AG04449 (cell line): ENCODE data around the gene ANKRD35.
A peak's percentile ranks its signal among the peaks of the same experiment; 100 is the strongest.

ENCODE experiments used
- CTCF ChIA-PET: fragments of 350-600 bp; formaldehyde crosslinking; extraction: SDS; loops from one replicate; lab custom pipeline; 2021; ENCODE audit warnings: antibody characterized with exemption; lab: Yijun Ruan, JAX
- POLR2A ChIA-PET: fragments of 400-600, 350-600 bp; formaldehyde crosslinking; extraction: SDS; loops from one replicate; lab custom pipeline; 2020; ENCODE audit warnings: antibody characterized with exemption, inconsistent platforms; lab: Yijun Ruan, JAX
- DNase-seq: peaks from one replicate; pipeline ENCODE4 v3.0.0-alpha.2; 2010; ENCODE audit warnings: low read depth, low spot score
- H3K4me3 ChIP-seq: 2 replicates; pipeline ENCODE4 v1.5.1; 2011; ENCODE audit warnings: low read depth, mild to moderate bottlenecking, control low read depth, low read length
- TF ChIP-seq, protein P1 (sequence below): IDR thresholded peaks from one replicate; pipeline ENCODE4 v1.5.1; 2011; ENCODE audit warnings: mild to moderate bottlenecking, moderate library complexity, low read length, control low read depth, inconsistent platforms; ENCODE audit not compliant: insufficient read depth; ENCODE audit errors: missing control alignments

ANKRD35 gene

DNA sequence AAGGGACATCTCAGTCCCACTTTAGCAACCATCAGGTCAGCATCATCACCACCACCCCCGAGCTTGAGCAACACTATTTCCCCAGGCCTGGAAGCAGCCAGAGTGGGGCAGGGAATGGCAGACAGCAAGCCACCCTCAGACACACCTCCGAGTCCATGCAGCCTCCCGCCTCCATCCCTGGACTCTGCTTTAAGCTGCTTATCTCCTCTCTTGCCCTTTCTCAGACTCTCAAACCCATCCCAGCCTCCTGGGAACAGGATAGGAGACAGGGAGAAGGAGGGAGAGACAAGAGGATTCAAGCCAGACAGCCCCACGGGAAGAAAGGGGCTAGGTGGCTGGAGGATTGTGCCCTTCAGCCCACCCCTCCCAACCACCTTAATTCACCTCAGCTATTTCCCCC, 28.5 kb downstream of the ANKRD35 start:
- no peak for DNase-seq
- no peak overlapping the region for H3K4me3 ChIP-seq
- TF ChIP-seq, protein P1, sequence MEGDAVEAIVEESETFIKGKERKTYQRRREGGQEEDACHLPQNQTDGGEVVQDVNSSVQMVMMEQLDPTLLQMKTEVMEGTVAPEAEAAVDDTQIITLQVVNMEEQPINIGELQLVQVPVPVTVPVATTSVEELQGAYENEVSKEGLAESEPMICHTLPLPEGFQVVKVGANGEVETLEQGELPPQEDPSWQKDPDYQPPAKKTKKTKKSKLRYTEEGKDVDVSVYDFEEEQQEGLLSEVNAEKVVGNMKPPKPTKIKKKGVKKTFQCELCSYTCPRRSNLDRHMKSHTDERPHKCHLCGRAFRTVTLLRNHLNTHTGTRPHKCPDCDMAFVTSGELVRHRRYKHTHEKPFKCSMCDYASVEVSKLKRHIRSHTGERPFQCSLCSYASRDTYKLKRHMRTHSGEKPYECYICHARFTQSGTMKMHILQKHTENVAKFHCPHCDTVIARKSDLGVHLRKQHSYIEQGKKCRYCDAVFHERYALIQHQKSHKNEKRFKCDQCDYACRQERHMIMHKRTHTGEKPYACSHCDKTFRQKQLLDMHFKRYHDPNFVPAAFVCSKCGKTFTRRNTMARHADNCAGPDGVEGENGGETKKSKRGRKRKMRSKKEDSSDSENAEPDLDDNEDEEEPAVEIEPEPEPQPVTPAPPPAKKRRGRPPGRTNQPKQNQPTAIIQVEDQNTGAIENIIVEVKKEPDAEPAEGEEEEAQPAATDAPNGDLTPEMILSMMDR, result no peak
- POLR2A ChIA-PET, result interaction anchor here (2.8 to 3.0 kb wide), 3 partner anchors 10 to 106 kb away, joined by 10 to 80 read pairs (median 18); partner anchors contain the start of genes ANKRD34A, ANKRD35 and NUDT17
- CTCF ChIA-PET, result interaction anchor here (1.0 to 10.1 kb wide), 8 partner anchors 10 to 155 kb away, joined by 3 to 220 read pairs (median 8); partner anchors contain the start of genes ITGA10, LIX1L and NUDT17

DNA sequence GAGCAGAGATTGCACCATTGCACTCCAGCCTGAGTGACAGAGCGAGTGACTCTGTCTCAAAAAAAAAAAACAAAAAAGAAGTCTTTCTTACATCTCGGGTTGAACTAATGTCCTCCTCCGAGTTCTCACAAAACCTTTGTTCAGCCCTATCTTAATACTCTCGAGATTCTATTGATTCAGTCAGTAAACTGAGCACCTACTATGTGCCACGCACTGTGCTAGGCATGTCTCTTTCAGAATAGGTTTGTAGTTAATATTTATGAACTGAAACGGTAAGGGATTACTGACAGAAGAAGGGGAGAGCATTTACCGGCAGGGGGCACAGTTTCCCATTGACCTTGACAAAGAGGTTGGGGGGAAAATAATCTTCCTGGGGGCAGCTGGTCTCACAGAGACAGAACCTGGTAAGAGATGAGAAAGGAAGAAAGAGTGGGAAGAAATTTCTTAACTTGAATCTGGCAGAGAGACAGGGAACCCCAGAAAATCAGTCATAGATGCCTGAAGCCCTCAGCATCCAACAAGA, 30.2 kb downstream of the ANKRD35 start:
- H3K4me3 ChIP-seq, result no peak overlapping the region
- TF ChIP-seq, protein P1, result no peak
- CTCF ChIA-PET, result interaction anchor here (10.1 kb wide), 1 partner anchor 9 kb away, joined by 220 read pairs; the partner anchor contains the start of gene NUDT17
- POLR2A ChIA-PET, result no interaction called here
- no peak for DNase-seq

DNA sequence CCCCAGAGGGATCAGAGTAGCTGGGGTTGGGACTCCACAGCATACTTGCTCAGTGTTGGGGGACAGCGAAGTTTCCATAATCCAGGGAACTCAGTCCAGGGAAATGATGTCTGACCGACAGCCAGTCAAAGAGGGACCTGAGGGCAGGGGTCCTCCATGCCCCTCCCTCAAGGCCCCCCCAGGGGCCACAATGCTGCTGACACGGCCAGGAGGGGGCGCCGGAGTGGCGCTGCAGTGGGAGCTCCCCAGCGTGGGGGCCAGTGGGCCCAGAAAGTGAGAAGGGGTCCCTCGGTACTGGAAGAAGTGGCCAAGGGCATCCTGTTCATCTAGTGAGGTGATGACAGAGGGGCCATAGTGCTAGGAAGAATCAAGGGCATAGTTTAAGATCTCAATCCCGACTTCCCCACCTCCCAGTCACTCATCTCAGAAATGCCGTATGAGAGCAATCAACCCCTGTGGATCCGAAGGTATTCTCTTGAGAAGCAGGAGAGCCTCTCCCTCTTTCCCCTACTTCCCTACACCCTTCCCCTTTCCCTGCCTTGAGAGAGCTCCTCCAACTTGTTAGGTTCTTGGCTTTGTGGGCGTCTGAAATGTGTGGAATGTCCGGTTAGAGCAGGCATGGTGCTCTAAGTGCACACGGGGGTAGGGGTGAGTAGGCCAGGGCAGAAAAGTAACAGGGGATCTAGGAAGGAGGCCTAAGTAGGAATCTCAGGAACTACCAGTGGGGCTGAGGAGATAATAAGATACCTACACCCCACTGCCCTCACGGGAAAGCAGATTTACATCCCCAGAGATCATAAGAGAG, 36.1 kb downstream of the ANKRD35 start:
- DNase-seq, result no peak
- TF ChIP-seq, protein P1, result peak; percentile 40
- POLR2A ChIA-PET, result interaction anchor here (7.5 kb wide), 1 partner anchor 9 kb away, joined by 80 read pairs; the partner anchor contains the start of gene PIAS3

DNA sequence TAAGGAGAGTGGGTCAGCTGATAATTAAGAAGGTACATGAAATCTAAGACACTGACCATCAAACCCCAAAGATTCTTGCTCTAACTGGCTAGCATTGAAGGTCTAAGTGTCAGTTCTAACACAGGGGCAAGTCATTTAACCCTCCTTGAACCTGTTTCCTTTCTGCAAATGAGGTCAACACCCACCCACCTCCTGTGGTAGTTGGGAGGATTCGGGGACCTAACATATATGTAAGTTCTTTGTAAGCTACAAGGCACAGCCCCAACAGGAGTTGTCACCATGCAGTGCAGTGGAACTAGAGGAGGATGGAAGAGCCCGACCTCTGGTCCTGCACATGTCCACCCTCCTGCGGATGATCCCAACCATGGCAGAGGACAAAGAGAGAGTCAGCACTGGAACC, 37.8 kb downstream of the ANKRD35 start:
- CTCF ChIA-PET, result interaction anchor here (0.8 to 10.9 kb wide), 12 partner anchors 10 to 165 kb away, joined by 3 to 252 read pairs (median 45); partner anchors contain the start of genes ITGA10, PIAS3, POLR3C and RNF115

More for the DNA sequence above, 36.1 kb downstream of the ANKRD35 start:
- CTCF ChIA-PET, result interaction anchor here (0.8 to 10.9 kb wide), 10 partner anchors 10 to 163 kb away, joined by 3 to 252 read pairs (median 48); partner anchors contain the start of genes ANKRD34A, ITGA10, PIAS3 and POLR3C
- no peak overlapping the region for H3K4me3 ChIP-seq

DNA sequence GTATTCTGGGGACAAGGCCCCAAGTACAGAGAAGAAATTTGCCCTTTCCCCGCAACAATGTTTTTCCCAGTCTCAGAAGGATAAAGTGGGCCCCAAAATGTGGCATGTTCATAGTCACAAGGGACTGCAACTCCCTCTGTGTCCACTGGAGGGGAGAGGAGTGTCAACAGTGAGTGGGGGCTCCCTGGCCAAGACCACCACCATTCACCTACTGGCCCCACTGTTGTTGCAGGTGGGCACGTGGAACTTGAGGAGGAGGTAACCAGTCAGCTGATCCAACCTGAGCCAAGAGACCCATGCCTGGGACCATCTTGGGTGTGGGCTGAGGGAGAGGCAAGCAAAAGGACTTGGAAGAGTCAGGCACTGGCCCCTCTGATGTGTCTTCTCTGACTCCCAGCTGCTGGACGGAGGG, 39.5 kb downstream of the ANKRD35 start:
- TF ChIP-seq, protein P1, result peak; percentile 64
- ChIA-PET POLR2A (interaction anchor here (0.9 to 7.5 kb wide), 6 partner anchors 13 to 172 kb away, joined by 3 to 80 read pairs (median 4); partner anchors contain the start of genes PIAS3, POLR3C and RNF115), CTCF (interaction anchor here (1.0 to 10.9 kb wide), 20 partner anchors 8 to 193 kb away, joined by 4 to 252 read pairs (median 12); partner anchors contain the start of genes ITGA10, PEX11B, PIAS3 and POLR3C)
- peak overlapping the region; percentile 70 for H3K4me3 ChIP-seq
- DNase-seq, result no peak

More for the DNA sequence above, 37.8 kb downstream of the ANKRD35 start:
- POLR2A ChIA-PET, result interaction anchor here (7.5 kb wide), 1 partner anchor 11 kb away, joined by 80 read pairs; the partner anchor contains the start of gene PIAS3
- DNase-seq, result no peak
- no peak overlapping the region for H3K4me3 ChIP-seq
- TF ChIP-seq, protein P1, result no peak
